K562 (cell line): ENCODE results near the gene CAPZA1.

ENCODE experiments used
- FIP1L1 ChIP-seq: fragments of 200-400 bp; formaldehyde crosslinking; IDR thresholded peaks from 2 replicates; pipeline ENCODE4 v1.6.1; 2018; ENCODE audit warnings: mild to moderate bottlenecking, low read depth, low read length; ENCODE audit not compliant: poor library complexity, severe bottlenecking
- FOXM1 ChIP-seq, 2 experiments: fragments of 450-650 bp in 1 of 2; sonication (generic) in 1 of 2; formaldehyde crosslinking in 1 of 2; IDR thresholded peaks; 2 replicates each; pipeline versions ENCODE4 v1.6.1 to v1.9.0; 2017 to 2022; ENCODE audit warnings: low read depth in 2 of 2, mild to moderate bottlenecking in 2 of 2, missing genetic modification reagents in 1 of 2, moderate library complexity in 1 of 2
- FOXP1 ChIP-seq: sonication (generic); formaldehyde crosslinking; IDR thresholded peaks from 2 replicates; pipeline ENCODE4 v1.8.0; 2022; ENCODE audit warnings: mild to moderate bottlenecking, missing genetic modification reagents
- NR2C1 ChIP-seq, 2 experiments: fragments of 450-650 bp; IDR thresholded peaks; 2 replicates each; pipeline ENCODE4 v1.6.1; 2017; ENCODE audit warnings: mild to moderate bottlenecking in 2 of 2, antibody characterized with exemption in 1 of 2, inconsistent platforms in 1 of 2, missing compliant biosample characterization in 1 of 2, missing genetic modification characterization in 1 of 2
- NR2C2 ChIP-seq, 2 experiments: fragments of 200-800 bp in 1 of 2; sonication (Bioruptor generic) in 1 of 2; sonication (generic) in 1 of 2; formaldehyde crosslinking in 1 of 2; IDR thresholded peaks; 2 replicates each; pipeline versions ENCODE4 v1.6.1 to v1.8.0; 2016 to 2022; ENCODE audit warnings: mild to moderate bottlenecking in 1 of 2, missing compliant biosample characterization in 1 of 2, missing genetic modification characterization in 1 of 2, missing genetic modification reagents in 1 of 2
- RAD51 ChIP-seq: fragments of 450-650 bp; IDR thresholded peaks from 2 replicates; pipeline ENCODE4 v1.7.1; 2016; ENCODE audit warnings: low read depth, mild to moderate bottlenecking, borderline replicate concordance
- SP2 ChIP-seq: IDR thresholded peaks from 2 replicates; pipeline ENCODE4 v1.6.1; 2011; ENCODE audit warnings: mild to moderate bottlenecking, low read depth, low read length, moderate library complexity; ENCODE audit not compliant: poor library complexity, severe bottlenecking; ENCODE audit errors: extremely low read depth
- TCF15 ChIP-seq: fragments of 250-450 bp; sonication (Bioruptor Pico); IDR thresholded peaks from 2 replicates; pipeline ENCODE4 v1.8.0; 2022; ENCODE audit warnings: moderate library complexity, mild to moderate bottlenecking, inconsistent platforms
- ZMIZ1 ChIP-seq, 2 experiments: fragments of 150-350 bp in 1 of 2; IDR thresholded peaks; 2 replicates each; pipeline ENCODE4 v1.6.1; 2012 to 2016; ENCODE audit warnings: low read depth in 2 of 2, low read length in 2 of 2, mild to moderate bottlenecking in 1 of 2, moderate library complexity in 1 of 2
- ZNF639 ChIP-seq, 2 experiments: fragments of 200-800 bp in 1 of 2; sonication (Bioruptor generic) in 1 of 2; sonication (generic) in 1 of 2; formaldehyde crosslinking in 1 of 2; IDR thresholded peaks in 1 of 2; conservative IDR thresholded peaks in 1 of 2; 2 replicates each; pipeline versions ENCODE4 v1.5.0 to v1.6.1; 2016 to 2020; ENCODE audit warnings: missing compliant biosample characterization in 1 of 2, missing genetic modification characterization in 1 of 2, missing genetic modification reagents in 1 of 2
- TF ChIP-seq, protein P1 (sequence below): fragments of 450-650 bp; IDR thresholded peaks from 2 replicates; pipeline ENCODE4 v1.6.1; 2018; ENCODE audit not compliant: partially characterized antibody
- TF ChIP-seq, protein P2 (sequence below), 3 experiments: IDR thresholded peaks in 2 of 3; conservative IDR thresholded peaks in 1 of 3; 2 replicates each; pipeline ENCODE4 v1.5.1; 2011 to 2012; ENCODE audit warnings: low read length in 3 of 3, mild to moderate bottlenecking in 3 of 3, control low read depth in 2 of 3, improper control_type of control experiment in 1 of 3, inconsistent platforms in 1 of 3, low read depth in 1 of 3, mixed read lengths in 1 of 3, moderate library complexity in 1 of 3; ENCODE audit not compliant: insufficient read depth in 2 of 3

GRCh38 chr1:112718691-112719418 lies 99.2 kb downstream of the CAPZA1 start:
- TF ChIP-seq ZNF639 (CRISPR knock-in tag; conservative IDR thresholded peaks at IDR 0.05 in 1 of 2, IDR thresholded peaks at IDR 0.05 in 1 of 2): no peak
- no peak for TF ChIP-seq NR2C1 (IDR thresholded peaks at IDR 0.05)
- no peak for TF ChIP-seq NR2C1 (tag; IDR thresholded peaks at IDR 0.05)
- peak; percentile 29 for TF ChIP-seq FIP1L1
- TF ChIP-seq FOXP1: no peak
- TF ChIP-seq RAD51: no peak
- TF ChIP-seq NR2C2 (CRISPR knock-in tag; IDR thresholded peaks at IDR 0.05): no peak
- TF ChIP-seq NR2C2 (tag; IDR thresholded peaks at IDR 0.05): no peak
- TF ChIP-seq TCF15 (CRISPR knock-in tag): no peak
- TF ChIP-seq, protein P1, sequence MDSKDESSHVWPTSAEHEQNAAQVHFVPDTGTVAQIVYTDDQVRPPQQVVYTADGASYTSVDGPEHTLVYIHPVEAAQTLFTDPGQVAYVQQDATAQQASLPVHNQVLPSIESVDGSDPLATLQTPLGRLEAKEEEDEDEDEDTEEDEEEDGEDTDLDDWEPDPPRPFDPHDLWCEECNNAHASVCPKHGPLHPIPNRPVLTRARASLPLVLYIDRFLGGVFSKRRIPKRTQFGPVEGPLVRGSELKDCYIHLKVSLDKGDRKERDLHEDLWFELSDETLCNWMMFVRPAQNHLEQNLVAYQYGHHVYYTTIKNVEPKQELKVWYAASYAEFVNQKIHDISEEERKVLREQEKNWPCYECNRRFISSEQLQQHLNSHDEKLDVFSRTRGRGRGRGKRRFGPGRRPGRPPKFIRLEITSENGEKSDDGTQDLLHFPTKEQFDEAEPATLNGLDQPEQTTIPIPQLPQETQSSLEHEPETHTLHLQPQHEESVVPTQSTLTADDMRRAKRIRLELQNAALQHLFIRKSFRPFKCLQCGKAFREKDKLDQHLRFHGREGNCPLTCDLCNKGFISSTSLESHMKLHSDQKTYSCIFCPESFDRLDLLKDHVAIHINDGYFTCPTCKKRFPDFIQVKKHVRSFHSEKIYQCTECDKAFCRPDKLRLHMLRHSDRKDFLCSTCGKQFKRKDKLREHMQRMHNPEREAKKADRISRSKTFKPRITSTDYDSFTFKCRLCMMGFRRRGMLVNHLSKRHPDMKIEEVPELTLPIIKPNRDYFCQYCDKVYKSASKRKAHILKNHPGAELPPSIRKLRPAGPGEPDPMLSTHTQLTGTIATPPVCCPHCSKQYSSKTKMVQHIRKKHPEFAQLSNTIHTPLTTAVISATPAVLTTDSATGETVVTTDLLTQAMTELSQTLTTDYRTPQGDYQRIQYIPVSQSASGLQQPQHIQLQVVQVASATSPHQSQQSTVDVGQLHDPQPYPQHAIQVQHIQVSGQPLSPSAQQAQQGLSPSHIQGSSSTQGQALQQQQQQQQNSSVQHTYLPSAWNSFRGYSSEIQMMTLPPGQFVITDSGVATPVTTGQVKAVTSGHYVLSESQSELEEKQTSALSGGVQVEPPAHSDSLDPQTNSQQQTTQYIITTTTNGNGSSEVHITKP: no peak
- TF ChIP-seq SP2: no peak
- TF ChIP-seq, protein P2, sequence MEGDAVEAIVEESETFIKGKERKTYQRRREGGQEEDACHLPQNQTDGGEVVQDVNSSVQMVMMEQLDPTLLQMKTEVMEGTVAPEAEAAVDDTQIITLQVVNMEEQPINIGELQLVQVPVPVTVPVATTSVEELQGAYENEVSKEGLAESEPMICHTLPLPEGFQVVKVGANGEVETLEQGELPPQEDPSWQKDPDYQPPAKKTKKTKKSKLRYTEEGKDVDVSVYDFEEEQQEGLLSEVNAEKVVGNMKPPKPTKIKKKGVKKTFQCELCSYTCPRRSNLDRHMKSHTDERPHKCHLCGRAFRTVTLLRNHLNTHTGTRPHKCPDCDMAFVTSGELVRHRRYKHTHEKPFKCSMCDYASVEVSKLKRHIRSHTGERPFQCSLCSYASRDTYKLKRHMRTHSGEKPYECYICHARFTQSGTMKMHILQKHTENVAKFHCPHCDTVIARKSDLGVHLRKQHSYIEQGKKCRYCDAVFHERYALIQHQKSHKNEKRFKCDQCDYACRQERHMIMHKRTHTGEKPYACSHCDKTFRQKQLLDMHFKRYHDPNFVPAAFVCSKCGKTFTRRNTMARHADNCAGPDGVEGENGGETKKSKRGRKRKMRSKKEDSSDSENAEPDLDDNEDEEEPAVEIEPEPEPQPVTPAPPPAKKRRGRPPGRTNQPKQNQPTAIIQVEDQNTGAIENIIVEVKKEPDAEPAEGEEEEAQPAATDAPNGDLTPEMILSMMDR (IDR thresholded peaks at IDR 0.05 in 2 of 3, conservative IDR thresholded peaks at IDR 0.05 in 1 of 3; ENCODE audit: insufficient read depth in 2 of 3, low read depth in 1 of 3, low read length in 3 of 3): peak; percentile 81 to 87 (median 83)
- no peak for TF ChIP-seq FOXM1 (IDR thresholded peaks at IDR 0.05; ENCODE audit: low read depth)
- no peak for TF ChIP-seq FOXM1 (CRISPR knock-in tag; IDR thresholded peaks at IDR 0.05; ENCODE audit: low read depth)
- no peak for TF ChIP-seq ZMIZ1 (IDR thresholded peaks at IDR 0.05; ENCODE audit: low read depth in 2 of 2, low read length in 2 of 2)
